Mucosa of descending colon (tissue), 3 donors: ENCODE measurements around the gene TP53BP2. TPM values are rescaled to one million over a fixed set of nuclear protein-coding genes. Genes with fewer than 3 reads are reported as not detected.

ENCODE experiments used
- ATAC-seq: fragments of 200-7000 bp; cut with Tn5 transposase; one replicate; pipeline ENCODE4 v1.9.1; 2020; ENCODE audit warnings: mild to moderate bottlenecking, moderate library complexity
- DNase-seq, 3 donors: peaks; one replicate each; pipeline ENCODE4 v3.0.0-alpha.2; 2020
- H3K36me3 ChIP-seq: fragments of 200-600 bp; one replicate; pipeline ENCODE4 v1.8.0; 2021; ENCODE audit warnings: low read depth, mild to moderate bottlenecking
- H3K4me1 ChIP-seq: fragments of 200-600 bp; one replicate; pipeline ENCODE4 v1.8.0; 2021; ENCODE audit warnings: low read depth, mild to moderate bottlenecking
- H3K4me3 ChIP-seq: fragments of 200-600 bp; one replicate; pipeline ENCODE4 v1.8.0; 2021; ENCODE audit warnings: mild to moderate bottlenecking
- H3K9me3 ChIP-seq: fragments of 200-600 bp; one replicate; pipeline ENCODE4 v1.8.0; 2021; ENCODE audit warnings: mild to moderate bottlenecking
- intact Hi-C, 2 donors: fragments of 100-400 bp; cut with DNase I in 1 of 2; cut with micrococcal nuclease in 1 of 2; formaldehyde crosslinking; loops; one replicate each; pipeline versions ENCODE4 v1.11.0 to v1.11.1; 2022; cut with DNase I, micrococcal nuclease
- total RNA-seq, 3 donors: library from RNA; stranded (reverse); fragmentation: NEBNext Ultra II Directional in 2 of 3; extraction: Animal tissue kit (Norgen Biotek cat#: 25700) in 2 of 3; gene quantifications; one replicate each; pipeline versions ENCODE4 v1.2.1 to v1.2.4, GENCODE V29; 2021 to 2023
- TF ChIP-seq, protein P1 (sequence below): fragments of 200-600 bp; IDR thresholded peaks from one replicate; pipeline ENCODE4 v1.8.0; 2022; ENCODE audit warnings: antibody characterized with exemption, mild to moderate bottlenecking
- donor health status: DM: no; HTN: no; CAD: no; lungs with moderate emphysema.
- donor health status: DM: no; HTN: no; CAD: no.
- donor health status: DM: no; HTN: yes; CAD: no.

The TP53BP2 gene
- total RNA-seq, 3 donors from 2014 or later = 30.6 to 34.5 (median 32.5) TPM

DNA sequence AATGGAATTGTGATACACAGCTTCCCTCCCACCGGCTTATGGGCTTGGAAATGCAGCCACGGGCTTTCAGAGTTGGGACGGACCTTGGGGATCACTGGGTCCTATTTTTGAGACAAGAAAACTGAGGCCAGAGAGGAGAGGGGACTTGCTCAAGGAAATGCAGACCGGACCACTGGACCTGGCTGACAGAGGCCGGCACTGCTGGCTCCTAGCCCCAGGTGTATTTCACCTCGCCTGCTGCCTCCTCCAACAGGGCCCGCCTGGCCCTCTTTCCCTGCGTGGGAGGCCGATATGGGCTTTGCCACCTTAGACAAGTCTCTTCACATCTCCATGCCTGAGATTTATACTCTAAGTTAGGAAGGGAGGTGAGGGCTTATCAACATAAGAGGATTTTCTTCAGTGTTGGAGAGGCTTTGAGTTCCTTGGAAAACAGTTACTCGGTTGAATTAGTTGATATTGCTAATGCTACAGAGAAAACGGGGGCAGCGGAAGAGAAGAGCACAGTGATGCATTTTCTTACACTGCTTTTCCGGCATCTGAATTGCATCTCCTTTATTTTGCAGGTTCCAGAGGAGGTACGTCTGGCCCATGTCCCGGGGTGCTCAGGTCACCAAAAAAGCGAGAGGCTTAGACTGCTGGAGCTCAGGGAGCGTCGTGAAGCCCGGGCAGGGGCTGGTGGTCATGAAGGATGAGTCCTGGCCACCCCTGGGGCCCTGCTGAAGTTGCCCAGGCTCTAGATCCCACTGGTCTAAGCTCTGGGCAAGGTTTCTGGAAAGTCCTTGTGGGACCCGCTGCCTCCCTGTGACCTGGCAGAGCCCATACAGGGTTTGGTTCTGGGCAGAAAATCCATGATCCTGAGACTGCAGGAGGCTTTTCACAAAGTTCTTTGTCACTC is 88.7 kb downstream of the TP53BP2 start:
- DNase-seq (no peak), ATAC-seq (no peak)
- TF ChIP-seq, protein P1, sequence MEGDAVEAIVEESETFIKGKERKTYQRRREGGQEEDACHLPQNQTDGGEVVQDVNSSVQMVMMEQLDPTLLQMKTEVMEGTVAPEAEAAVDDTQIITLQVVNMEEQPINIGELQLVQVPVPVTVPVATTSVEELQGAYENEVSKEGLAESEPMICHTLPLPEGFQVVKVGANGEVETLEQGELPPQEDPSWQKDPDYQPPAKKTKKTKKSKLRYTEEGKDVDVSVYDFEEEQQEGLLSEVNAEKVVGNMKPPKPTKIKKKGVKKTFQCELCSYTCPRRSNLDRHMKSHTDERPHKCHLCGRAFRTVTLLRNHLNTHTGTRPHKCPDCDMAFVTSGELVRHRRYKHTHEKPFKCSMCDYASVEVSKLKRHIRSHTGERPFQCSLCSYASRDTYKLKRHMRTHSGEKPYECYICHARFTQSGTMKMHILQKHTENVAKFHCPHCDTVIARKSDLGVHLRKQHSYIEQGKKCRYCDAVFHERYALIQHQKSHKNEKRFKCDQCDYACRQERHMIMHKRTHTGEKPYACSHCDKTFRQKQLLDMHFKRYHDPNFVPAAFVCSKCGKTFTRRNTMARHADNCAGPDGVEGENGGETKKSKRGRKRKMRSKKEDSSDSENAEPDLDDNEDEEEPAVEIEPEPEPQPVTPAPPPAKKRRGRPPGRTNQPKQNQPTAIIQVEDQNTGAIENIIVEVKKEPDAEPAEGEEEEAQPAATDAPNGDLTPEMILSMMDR = no peak
- intact Hi-C loops = loop anchor here in 1 of 2 donors (10.0 kb wide), 1 partner anchor 52 kb away; no protein-coding TSS in a partner anchor
- H3K4me1 ChIP-seq = no peaks in the 10 kb centered on the region
- H3K4me3 ChIP-seq = no peak overlapping the region
- H3K36me3 ChIP-seq = peaks cover 2% of the 10 kb centered on the region
- H3K9me3 ChIP-seq = no peaks in the 10 kb centered on the region

DNA sequence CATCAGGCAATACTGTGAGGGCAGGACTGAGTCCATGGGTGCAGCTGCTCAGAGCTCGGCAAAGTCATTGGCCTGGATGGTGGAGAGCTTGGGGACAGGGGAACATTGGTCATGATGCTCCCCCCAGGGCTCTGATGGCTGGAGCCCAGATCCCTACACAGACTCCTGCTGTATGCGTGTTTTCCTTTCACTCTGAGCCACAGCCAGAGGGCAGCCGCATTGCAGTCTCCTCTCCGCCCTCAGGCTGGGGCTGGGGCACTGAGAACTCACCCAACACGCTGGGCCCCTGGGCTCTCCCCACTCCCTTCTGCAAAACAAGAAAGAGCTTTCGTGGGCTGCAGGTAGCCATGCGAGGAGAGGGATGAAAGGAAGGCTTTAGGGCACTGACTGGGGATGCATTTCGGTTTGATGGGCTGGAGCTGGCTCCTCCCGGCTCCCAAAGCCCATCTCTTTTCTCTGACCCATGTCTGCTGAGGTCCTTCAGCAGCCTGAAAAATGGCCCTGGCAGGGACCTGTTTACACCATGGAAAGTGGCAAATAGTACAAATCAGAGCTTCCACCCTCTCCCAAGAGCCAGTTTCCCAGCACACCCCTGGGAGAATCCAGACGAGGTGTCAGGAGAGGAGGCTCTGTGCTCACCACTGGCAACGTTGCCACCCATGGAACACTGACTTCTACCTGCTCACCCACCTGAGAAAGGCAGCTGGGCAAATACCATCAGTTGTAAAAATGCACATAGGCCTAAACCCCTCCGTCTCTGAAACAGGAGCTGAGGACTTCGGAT is 89.6 kb downstream of the TP53BP2 start:
- Histone ChIP-seq H3K4me1 (no peaks in the 10 kb centered on the region), H3K9me3 (no peaks in the 10 kb centered on the region), H3K36me3 (peaks cover 2% of the 10 kb centered on the region), H3K4me3 (no peak overlapping the region)
- DNase-seq (peak in 1 of 3 donors; percentile 16), ATAC-seq (no peak)
- intact Hi-C loops = loop anchor here in 1 of 2 donors (10.0 kb wide), 1 partner anchor 51 kb away; no protein-coding TSS in a partner anchor
- TF ChIP-seq, protein P1 = no peak

DNA sequence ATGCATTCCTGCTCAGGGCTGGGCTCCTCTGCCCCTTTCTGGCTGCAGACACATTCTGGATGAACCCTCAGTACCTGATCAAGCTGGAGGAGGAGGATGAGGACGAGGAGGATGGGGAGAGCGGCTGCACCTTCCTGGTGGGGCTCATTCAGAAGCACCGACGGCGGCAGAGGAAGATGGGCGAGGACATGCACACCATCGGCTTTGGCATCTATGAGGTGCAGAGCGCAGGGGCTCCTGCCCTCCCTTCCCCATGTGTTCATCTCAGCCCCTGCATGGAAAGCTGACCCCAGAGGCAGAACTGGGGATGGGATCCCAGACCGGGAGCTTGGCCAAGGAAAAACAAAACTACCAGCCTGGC is 90.3 kb downstream of the TP53BP2 start:
- intact Hi-C loops = loop anchor here in 1 of 2 donors (10.0 kb wide), 1 partner anchor 51 kb away; no protein-coding TSS in a partner anchor
- Histone ChIP-seq H3K4me1 (no peaks in the 10 kb centered on the region), H3K36me3 (peaks cover 2% of the 10 kb centered on the region), H3K4me3 (no peak overlapping the region), H3K9me3 (no peaks in the 10 kb centered on the region)
- TF ChIP-seq, protein P1 = no peak
- peak in 1 of 3 donors; percentile 12 for DNase-seq
- no peak for ATAC-seq

DNA sequence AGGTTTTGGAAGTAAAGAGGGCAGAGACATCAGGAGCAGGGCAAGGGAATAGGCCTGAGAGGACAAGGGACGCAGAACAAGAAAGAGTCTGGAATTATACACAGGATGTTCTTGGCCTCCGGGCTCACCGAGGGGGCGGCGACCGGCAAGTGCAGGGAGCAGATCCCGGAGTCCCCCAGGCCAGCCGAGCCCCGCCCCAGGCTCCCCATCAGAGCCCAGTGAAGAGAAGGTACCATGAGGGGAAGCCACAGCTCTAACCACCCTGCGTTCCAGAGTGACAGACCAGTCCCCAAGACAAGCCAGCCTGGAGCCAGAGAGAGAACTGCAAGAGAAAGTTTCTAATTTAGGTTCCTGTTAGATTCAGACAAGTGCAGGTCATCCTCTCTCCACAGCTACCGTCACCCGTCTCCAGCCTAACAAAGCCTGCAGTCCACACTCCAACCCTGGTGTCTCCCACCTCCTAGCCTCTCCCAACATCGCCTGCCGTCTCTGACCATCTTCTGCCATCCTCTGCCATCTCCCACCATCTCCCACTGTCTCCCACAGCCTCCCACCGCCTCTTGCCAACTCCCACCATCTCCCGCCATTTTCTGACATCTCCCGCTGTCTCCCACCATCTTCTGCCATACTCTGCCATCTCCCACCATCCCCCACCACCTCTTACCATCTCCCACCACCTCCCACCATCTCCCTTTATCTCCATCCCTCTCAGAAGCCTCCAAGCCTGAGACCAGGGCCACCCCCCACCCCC is 90.9 kb downstream of the TP53BP2 start:
- TF ChIP-seq, protein P1 = no peak
- peaks cover 2% of the 10 kb centered on the region for H3K36me3 ChIP-seq
- intact Hi-C loops = loop anchor here in 1 of 2 donors (10.0 kb wide), 1 partner anchor 50 kb away; no protein-coding TSS in a partner anchor
- ATAC-seq (no peak), DNase-seq (no peak)
- no peaks in the 10 kb centered on the region for H3K4me1 ChIP-seq
- H3K9me3 ChIP-seq = no peaks in the 10 kb centered on the region
- H3K4me3 ChIP-seq = no peak overlapping the region
